Measurements from ENCODE around the gene TMEM139. TPM values are rescaled to one million over a fixed set of nuclear protein-coding genes. Genes with fewer than 3 reads are reported as not detected.

Gene TMEM139
- total RNA-seq, 1 experiment from 2014 or later, result 1.5 TPM

GRCh38 chr7:143282124-143282523 is 2.6 kb upstream of the TMEM139 start (continued):
- TF ChIP-seq AFF4 (CRISPR knock-in tag; IDR thresholded peaks at IDR 0.05; ENCODE audit: borderline replicate concordance), result no peak
- TF ChIP-seq SMAD3 (CRISPR knock-in tag; IDR thresholded peaks at IDR 0.05; ENCODE audit: borderline replicate concordance), result no peak
- no peak for TF ChIP-seq GRHL2 (CRISPR knock-in tag; IDR thresholded peaks at IDR 0.05; ENCODE audit: insufficient replicate concordance, severe bottlenecking)
- no peak for TF ChIP-seq ESRRA (CRISPR knock-in tag; IDR thresholded peaks at IDR 0.05; ENCODE audit: borderline replicate concordance)
- no peak for TF ChIP-seq ATF1 (CRISPR knock-in tag; IDR thresholded peaks at IDR 0.05)
- TF ChIP-seq RORB (CRISPR knock-in tag; IDR thresholded peaks at IDR 0.05), result no peak
- TF ChIP-seq ZNF671 (CRISPR knock-in tag; IDR thresholded peaks at IDR 0.05), result no peak
- TF ChIP-seq AR (CRISPR knock-in tag; IDR thresholded peaks at IDR 0.05), result no peak
- no peak for TF ChIP-seq NFYB (CRISPR knock-in tag; conservative IDR thresholded peaks at IDR 0.05; ENCODE audit: low read depth)

GRCh38 chr7:143283381-143283780 is 1.4 kb upstream of the TMEM139 start:
- peaks cover 47% of the 10 kb centered on the region for H3K27me3 Mint-ChIP-seq (ENCODE audit: low read depth)
- H3K4me1 Mint-ChIP-seq, result peaks cover 28% of the 10 kb centered on the region
- ChIA-PET CTCF (interaction anchor here (0.7 to 2.0 kb wide), 5 partner anchors 20 to 97 kb away, joined by 3 to 11 read pairs (median 4); partner anchors contain the start of gene GSTK1), POLR2A (no interaction called here)
- peaks cover 13% of the 10 kb centered on the region for H3K36me3 Mint-ChIP-seq
- peak overlapping the region; percentile 26 for H3K27ac Mint-ChIP-seq
- DNase-seq (ENCODE audit: low spot score), result no peak
- TF ChIP-seq RELA (CRISPR knock-in tag; IDR thresholded peaks at IDR 0.05; ENCODE audit: borderline replicate concordance) (no peak), NFE2L1 (CRISPR knock-in tag; IDR thresholded peaks at IDR 0.05) (peak; percentile 28; the same call in 1 of the 2 replicates)
- peak; percentile 32 for ATAC-seq
- H3K9me3 Mint-ChIP-seq, result peaks cover 14% of the 10 kb centered on the region
- no peak overlapping the region for H3K4me3 Mint-ChIP-seq

GRCh38 chr7:143285470-143285778 is 666 bp downstream of the TMEM139 start:
- CTCF ChIA-PET, result no interaction called here
- ATAC-seq, result no peak
- Mint-ChIP-seq H3K4me1 (peaks cover 43% of the 10 kb centered on the region), H3K4me3 (peak overlapping the region; percentile 60), H3K27ac (no peak overlapping the region), H3K9me3 (peaks cover 14% of the 10 kb centered on the region), H3K27me3 (ENCODE audit: low read depth) (peaks cover 41% of the 10 kb centered on the region), H3K36me3 (peaks cover 13% of the 10 kb centered on the region)
- DNase-seq (ENCODE audit: low spot score), result no peak
- POLR2A ChIA-PET, result no interaction called here
- TF ChIP-seq STAT6 (CRISPR knock-in tag; conservative IDR thresholded peaks at IDR 0.05; ENCODE audit: low read depth) (no peak), PRRX2 (CRISPR knock-in tag; IDR thresholded peaks at IDR 0.05) (no peak), MYBL2 (CRISPR knock-in tag; IDR thresholded peaks at IDR 0.05) (no peak), FOXJ3 (CRISPR knock-in tag; IDR thresholded peaks at IDR 0.05; ENCODE audit: borderline replicate concordance) (no peak), SOX15 (CRISPR knock-in tag; IDR thresholded peaks at IDR 0.05) (no peak), E2F4 (CRISPR knock-in tag; IDR thresholded peaks at IDR 0.05; ENCODE audit: borderline replicate concordance, low read depth) (no peak), ZNF281 (CRISPR knock-in tag; IDR thresholded peaks at IDR 0.05) (no peak), IRF1 (CRISPR knock-in tag; IDR thresholded peaks at IDR 0.05) (no peak), JUN (CRISPR knock-in tag; IDR thresholded peaks at IDR 0.05) (no peak), GTF2I (CRISPR knock-in tag; conservative IDR thresholded peaks at IDR 0.05) (no peak)
